Adrenal gland (tissue), 5 donors: ENCODE measurements around the gene ROM1.

ENCODE experiments used
- POLR2A ChIP-seq, 2 donors: fragments of 450-650 bp; IDR thresholded peaks; one replicate each; pipeline ENCODE4 v1.6.1; 2017; ENCODE audit warnings: antibody characterized with exemption in 2 of 2, mild to moderate bottlenecking in 2 of 2, moderate library complexity in 1 of 2
- TF ChIP-seq, protein P1 (sequence below), 6 experiments: fragments of 450-650 bp in 4 of 6; fragments of 200-600 bp in 2 of 6; sonication (generic) in 1 of 6; IDR thresholded peaks; 1 replicate in 5 of 6; 2 replicates in 1 of 6; pipeline versions ENCODE4 v1.5.1 to v1.8.0; 2016 to 2021; ENCODE audit warnings: antibody characterized with exemption in 6 of 6, mild to moderate bottlenecking in 2 of 6, moderate library complexity in 1 of 6
- donor health status: DM: no; HTN: no; CAD: no.

DNA sequence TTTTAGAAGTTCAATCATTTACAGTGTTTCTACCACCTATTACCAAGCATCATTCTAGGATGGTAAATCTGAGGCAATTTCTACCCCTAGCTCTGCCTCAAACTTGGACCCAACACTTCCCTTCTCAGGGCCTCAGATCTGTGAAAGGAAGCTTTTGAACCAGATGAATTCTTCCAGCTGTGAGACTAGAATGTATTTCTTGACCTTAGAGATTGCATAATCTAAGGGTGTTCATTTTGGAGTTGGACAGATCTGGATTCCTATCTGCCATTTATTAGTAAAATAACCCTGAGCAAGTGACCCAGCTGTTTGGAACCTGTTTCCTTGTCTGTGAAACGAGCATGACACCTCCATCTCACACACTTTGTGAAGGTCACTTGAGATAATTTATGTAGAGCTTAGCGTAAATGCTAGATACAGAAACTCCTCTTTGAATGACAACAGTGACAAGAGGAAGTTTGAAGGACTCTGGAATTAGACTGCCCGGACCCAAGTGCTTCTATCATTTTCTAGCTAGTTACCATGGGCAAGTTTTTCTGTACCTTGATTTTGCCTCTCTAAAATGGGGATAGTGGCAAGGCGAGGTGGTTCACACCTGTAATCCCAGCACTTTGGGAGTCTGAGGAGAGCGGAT is 43.9 kb downstream of the ROM1 start:
- TF ChIP-seq, protein P1, sequence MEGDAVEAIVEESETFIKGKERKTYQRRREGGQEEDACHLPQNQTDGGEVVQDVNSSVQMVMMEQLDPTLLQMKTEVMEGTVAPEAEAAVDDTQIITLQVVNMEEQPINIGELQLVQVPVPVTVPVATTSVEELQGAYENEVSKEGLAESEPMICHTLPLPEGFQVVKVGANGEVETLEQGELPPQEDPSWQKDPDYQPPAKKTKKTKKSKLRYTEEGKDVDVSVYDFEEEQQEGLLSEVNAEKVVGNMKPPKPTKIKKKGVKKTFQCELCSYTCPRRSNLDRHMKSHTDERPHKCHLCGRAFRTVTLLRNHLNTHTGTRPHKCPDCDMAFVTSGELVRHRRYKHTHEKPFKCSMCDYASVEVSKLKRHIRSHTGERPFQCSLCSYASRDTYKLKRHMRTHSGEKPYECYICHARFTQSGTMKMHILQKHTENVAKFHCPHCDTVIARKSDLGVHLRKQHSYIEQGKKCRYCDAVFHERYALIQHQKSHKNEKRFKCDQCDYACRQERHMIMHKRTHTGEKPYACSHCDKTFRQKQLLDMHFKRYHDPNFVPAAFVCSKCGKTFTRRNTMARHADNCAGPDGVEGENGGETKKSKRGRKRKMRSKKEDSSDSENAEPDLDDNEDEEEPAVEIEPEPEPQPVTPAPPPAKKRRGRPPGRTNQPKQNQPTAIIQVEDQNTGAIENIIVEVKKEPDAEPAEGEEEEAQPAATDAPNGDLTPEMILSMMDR (IDR thresholded peaks at IDR 0.05), result no peak
- no peak for TF ChIP-seq POLR2A (IDR thresholded peaks at IDR 0.05)
